ENCODE measurements around the gene ENO1. TPM values are rescaled to one million over a fixed set of nuclear protein-coding genes. Genes with fewer than 3 reads are reported as not detected.

ENO1 gene
- total RNA-seq, 2 donors from 2014 or later: 322 to 380 TPM

GRCh38 chr1:8858888-8859706 lies 19.4 kb downstream of the ENO1 start:
- H3K9me3 ChIP-seq (ENCODE audit: control insufficient read depth, low read length, poor library complexity, severe bottlenecking): no peaks in the 10 kb centered on the region
- Mint-ChIP-seq H3K36me3 (ENCODE audit: low read depth) (no peaks in the 10 kb centered on the region), H3K27me3 (no peaks in the 10 kb centered on the region), H3K27ac (peak overlapping the region; percentile 59), H3K4me3 (peak overlapping the region; percentile 36), H3K4me1 (peaks cover 16% of the 10 kb centered on the region)
- ATAC-seq: peak; percentile 80
- peak in 1 of 3 donors; percentile 33 for DNase-seq

- Mint-ChIP-seq H3K4me1 (peaks cover 16% of the 10 kb centered on the region), H3K4me3 (peak overlapping the region; percentile 19), H3K27me3 (no peaks in the 10 kb centered on the region), H3K27ac (no peak overlapping the region), H3K36me3 (ENCODE audit: low read depth) (no peaks in the 10 kb centered on the region)
- ATAC-seq (peak; percentile 17), DNase-seq (no peak)
- H3K9me3 ChIP-seq (ENCODE audit: control insufficient read depth, low read length, poor library complexity, severe bottlenecking): no peaks in the 10 kb centered on the region
Measured at GRCh38 chr1:8858112-8858668, 20.3 kb downstream of the ENO1 start.

- no peaks in the 10 kb centered on the region for H3K27me3 Mint-ChIP-seq
- no peaks in the 10 kb centered on the region for H3K9me3 ChIP-seq (ENCODE audit: control insufficient read depth, low read length, poor library complexity, severe bottlenecking)
- DNase-seq: no peak
- ATAC-seq: no peak
- no peaks in the 10 kb centered on the region for H3K36me3 Mint-ChIP-seq (ENCODE audit: low read depth)
- H3K27ac Mint-ChIP-seq: peak overlapping the region; percentile 27
- H3K4me3 Mint-ChIP-seq: no peak overlapping the region
- peaks cover 13% of the 10 kb centered on the region for H3K4me1 Mint-ChIP-seq
Measured at GRCh38 chr1:8856689-8857412, 21.6 kb downstream of the ENO1 start.

- no peaks in the 10 kb centered on the region for H3K9me3 ChIP-seq (ENCODE audit: control insufficient read depth, low read length, poor library complexity, severe bottlenecking)
- Mint-ChIP-seq H3K4me1 (peaks cover 7% of the 10 kb centered on the region), H3K4me3 (no peak overlapping the region), H3K27ac (no peak overlapping the region), H3K36me3 (ENCODE audit: low read depth) (no peaks in the 10 kb centered on the region), H3K27me3 (no peaks in the 10 kb centered on the region)
- no peak for ATAC-seq
- no peak for DNase-seq
Measured at GRCh38 chr1:8854240-8854639, 24.2 kb downstream of the ENO1 start.

GRCh38 chr1:8851060-8851459 lies 27.4 kb downstream of the ENO1 start:
- no peak for ATAC-seq
- Mint-ChIP-seq H3K27me3 (no peaks in the 10 kb centered on the region), H3K4me1 (no peaks in the 10 kb centered on the region), H3K27ac (no peak overlapping the region), H3K4me3 (no peak overlapping the region), H3K36me3 (ENCODE audit: low read depth) (no peaks in the 10 kb centered on the region)
- DNase-seq: no peak
- no peaks in the 10 kb centered on the region for H3K9me3 ChIP-seq (ENCODE audit: control insufficient read depth, low read length, poor library complexity, severe bottlenecking)

GRCh38 chr1:8848663-8849386 lies 29.7 kb downstream of the ENO1 start:
- Mint-ChIP-seq H3K4me1 (no peaks in the 10 kb centered on the region), H3K4me3 (no peak overlapping the region), H3K27me3 (no peaks in the 10 kb centered on the region), H3K36me3 (ENCODE audit: low read depth) (peaks cover under 1% of the 10 kb centered on the region), H3K27ac (no peak overlapping the region)
- ATAC-seq (peak; percentile 90), DNase-seq (peak; percentile 51 to 75 (median 66))
- no peaks in the 10 kb centered on the region for H3K9me3 ChIP-seq (ENCODE audit: control insufficient read depth, low read length, poor library complexity, severe bottlenecking)

- no peak for DNase-seq
- Mint-ChIP-seq H3K27me3 (peaks cover 4% of the 10 kb centered on the region), H3K27ac (no peak overlapping the region), H3K4me3 (no peak overlapping the region), H3K36me3 (ENCODE audit: low read depth) (peaks cover 2% of the 10 kb centered on the region), H3K4me1 (no peaks in the 10 kb centered on the region)
- no peak for ATAC-seq
- no peaks in the 10 kb centered on the region for H3K9me3 ChIP-seq (ENCODE audit: control insufficient read depth, low read length, poor library complexity, severe bottlenecking)
Measured at GRCh38 chr1:8847990-8848389, 30.5 kb downstream of the ENO1 start.

- DNase-seq (no peak), ATAC-seq (no peak)
- no peaks in the 10 kb centered on the region for H3K9me3 ChIP-seq (ENCODE audit: control insufficient read depth, low read length, poor library complexity, severe bottlenecking)
- Mint-ChIP-seq H3K27me3 (peaks cover 4% of the 10 kb centered on the region), H3K27ac (no peak overlapping the region), H3K4me3 (no peak overlapping the region), H3K4me1 (no peaks in the 10 kb centered on the region), H3K36me3 (ENCODE audit: low read depth) (peaks cover 2% of the 10 kb centered on the region)
Measured at GRCh38 chr1:8846263-8846662, 32.2 kb downstream of the ENO1 start.

GRCh38 chr1:8845104-8846097 lies 33.1 kb downstream of the ENO1 start:
- Mint-ChIP-seq H3K36me3 (ENCODE audit: low read depth) (peaks cover 2% of the 10 kb centered on the region), H3K4me3 (no peak overlapping the region), H3K4me1 (no peaks in the 10 kb centered on the region), H3K27ac (no peak overlapping the region), H3K27me3 (peaks cover 4% of the 10 kb centered on the region)
- ATAC-seq: no peak
- H3K9me3 ChIP-seq (ENCODE audit: control insufficient read depth, low read length, poor library complexity, severe bottlenecking): no peaks in the 10 kb centered on the region
- no peak for DNase-seq

GRCh38 chr1:8844501-8845006 lies 33.9 kb downstream of the ENO1 start:
- ATAC-seq (no peak), DNase-seq (no peak)
- peaks cover 2% of the 10 kb centered on the region for H3K36me3 Mint-ChIP-seq (ENCODE audit: low read depth)

GRCh38 chr1:8841395-8841794 lies 37.1 kb downstream of the ENO1 start:
- Mint-ChIP-seq H3K4me1 (no peaks in the 10 kb centered on the region), H3K27ac (no peak overlapping the region), H3K4me3 (no peak overlapping the region), H3K27me3 (peaks cover 4% of the 10 kb centered on the region), H3K36me3 (ENCODE audit: low read depth) (peaks cover 2% of the 10 kb centered on the region)
- H3K9me3 ChIP-seq (ENCODE audit: control insufficient read depth, low read length, poor library complexity, severe bottlenecking): no peaks in the 10 kb centered on the region
- DNase-seq (no peak), ATAC-seq (no peak)

More at GRCh38 chr1:8844501-8845006, 33.9 kb downstream of the ENO1 start:
- Mint-ChIP-seq H3K4me3 (no peak overlapping the region), H3K27ac (no peak overlapping the region), H3K4me1 (no peaks in the 10 kb centered on the region), H3K27me3 (peaks cover 4% of the 10 kb centered on the region)
- H3K9me3 ChIP-seq (ENCODE audit: control insufficient read depth, low read length, poor library complexity, severe bottlenecking): no peaks in the 10 kb centered on the region

GRCh38 chr1:8839990-8840389 lies 38.5 kb downstream of the ENO1 start:
- H3K27ac Mint-ChIP-seq: no peak overlapping the region
- ATAC-seq: no peak

More at GRCh38 chr1:8839990-8840389, 38.5 kb downstream of the ENO1 start:
- H3K27me3 Mint-ChIP-seq: peaks cover 4% of the 10 kb centered on the region
- DNase-seq: no peak
- no peaks in the 10 kb centered on the region for H3K4me1 Mint-ChIP-seq
- H3K4me3 Mint-ChIP-seq: no peak overlapping the region
- H3K9me3 ChIP-seq (ENCODE audit: control insufficient read depth, low read length, poor library complexity, severe bottlenecking): no peaks in the 10 kb centered on the region
- peaks cover 2% of the 10 kb centered on the region for H3K36me3 Mint-ChIP-seq (ENCODE audit: low read depth)
